ENCODE results near the gene ADGRA1. TPM values are rescaled to one million over a fixed set of nuclear protein-coding genes. Genes with fewer than 3 reads are reported as not detected.

ADGRA1 gene
- total and polyA plus RNA-seq, 2 donors from 2014 or later (not counting 2 experiments from before 2014, with no cell fraction given) = not detected

Other genes starting within 250 kb of the ADGRA1 start
- gene CFAP46, start 145.4 kb upstream of the ADGRA1 start, total RNA-seq = 1.8 and 2.1 TPM in 2 replicates
- 1.5 and 1.7 TPM in 2 replicates for gene CFAP46, start 145.4 kb upstream of the ADGRA1 start, polyA plus RNA-seq
- gene KNDC1, start 72.3 kb downstream of the ADGRA1 start, total RNA-seq = 0.03 and 0.04 TPM in 2 replicates
- gene KNDC1, start 72.3 kb downstream of the ADGRA1 start, polyA plus RNA-seq = 0.04 TPM in 1 of 2 replicates, not detected in the other
- not detected in 2 replicates for gene UTF1, start 142.3 kb downstream of the ADGRA1 start, total RNA-seq
- gene UTF1, start 142.3 kb downstream of the ADGRA1 start, polyA plus RNA-seq = not detected in 2 replicates
- gene VENTX, start 149.9 kb downstream of the ADGRA1 start, total RNA-seq = not detected in 2 replicates
- not detected in 2 replicates for gene VENTX, start 149.9 kb downstream of the ADGRA1 start, polyA plus RNA-seq
- gene ADAM8, start 188.9 kb downstream of the ADGRA1 start, total RNA-seq = 137 and 180 TPM in 2 replicates
- 94.3 and 134 TPM in 2 replicates for gene ADAM8, start 188.9 kb downstream of the ADGRA1 start, polyA plus RNA-seq
- 64.9 and 68.1 TPM in 2 replicates for gene TUBGCP2, start 220.9 kb downstream of the ADGRA1 start, total RNA-seq
- 84.2 and 88.8 TPM in 2 replicates for gene TUBGCP2, start 220.9 kb downstream of the ADGRA1 start, polyA plus RNA-seq
- 42.3 and 50.3 TPM in 2 replicates for gene ZNF511, start 221.0 kb downstream of the ADGRA1 start, total RNA-seq
- 42.9 and 54.1 TPM in 2 replicates for gene ZNF511, start 221.0 kb downstream of the ADGRA1 start, polyA plus RNA-seq
- gene CALY, start 249.0 kb downstream of the ADGRA1 start, total RNA-seq = not detected in 2 replicates
- gene CALY, start 249.0 kb downstream of the ADGRA1 start, polyA plus RNA-seq = not detected in 2 replicates